MM.1S (cell line): ENCODE data around the gene LARGE1.

ENCODE experiments used
- DNase-seq: peaks from one replicate; pipeline ENCODE4 v3.0.0-alpha.2; 2015
- H2AFZ ChIP-seq: fragments of 300-600 bp; sonication (generic); 2 replicates; pipeline ENCODE4 v1.6.0; 2016; ENCODE audit warnings: antibody characterized with exemption, low read length
- H3F3A ChIP-seq: fragments of 300-600 bp; sonication (generic); 2 replicates; pipeline ENCODE4 v1.6.1; 2016; ENCODE audit warnings: mild to moderate bottlenecking, antibody characterized with exemption, low read length, moderate library complexity, mixed read lengths; ENCODE audit not compliant: insufficient read depth
- H3K27ac ChIP-seq: fragments of 300-600 bp; sonication (generic); 2 replicates; pipeline ENCODE4 v1.5.1; 2016; ENCODE audit warnings: mild to moderate bottlenecking, low read length
- H3K27me3 ChIP-seq: fragments of 300-600 bp; sonication (generic); replicated peaks from 2 replicates; pipeline ENCODE4 v1.6.0; 2016; ENCODE audit warnings: low read length; ENCODE audit not compliant: insufficient read depth
- H3K36me3 ChIP-seq: fragments of 300-600 bp; sonication (generic); replicated peaks from 2 replicates; pipeline ENCODE4 v1.6.1; 2016; ENCODE audit warnings: mild to moderate bottlenecking, low read length, mixed read lengths; ENCODE audit not compliant: insufficient read depth
- H3K4me1 ChIP-seq: fragments of 300-600 bp; sonication (generic); 2 replicates; pipeline ENCODE4 v1.6.1; 2016; ENCODE audit warnings: low read length, mixed read lengths
- H3K4me2 ChIP-seq: fragments of 300-600 bp; sonication (generic); 2 replicates; pipeline ENCODE4 v1.6.0; 2016; ENCODE audit warnings: low read depth, low read length
- H3K4me3 ChIP-seq: fragments of 300-600 bp; sonication (generic); 2 replicates; pipeline ENCODE4 v1.5.1; 2016; ENCODE audit warnings: low read length, mixed read lengths
- H3K79me2 ChIP-seq: fragments of 300-600 bp; sonication (generic); 2 replicates; pipeline ENCODE4 v1.6.1; 2016; ENCODE audit warnings: mixed run types, low read length, mixed read lengths
- H3K9ac ChIP-seq: fragments of 300-600 bp; sonication (generic); 2 replicates; pipeline ENCODE4 v1.6.1; 2016; ENCODE audit warnings: low read length, mixed read lengths
- H3K9me2 ChIP-seq: fragments of 300-600 bp; sonication (generic); replicated peaks from 2 replicates; pipeline ENCODE4 v1.6.1; 2016; ENCODE audit warnings: mild to moderate bottlenecking, low read length, mixed read lengths; ENCODE audit not compliant: insufficient read depth
- H3K9me3 ChIP-seq: fragments of 300-600 bp; sonication (generic); replicated peaks from 2 replicates; pipeline ENCODE4 v1.6.1; 2016; ENCODE audit warnings: mild to moderate bottlenecking, low read length, mixed read lengths; ENCODE audit not compliant: insufficient read depth
- H4K20me1 ChIP-seq: fragments of 300-600 bp; sonication (generic); 2 replicates; pipeline ENCODE4 v1.6.1; 2016; ENCODE audit warnings: mild to moderate bottlenecking, low read length, moderate library complexity, mixed read lengths; ENCODE audit not compliant: insufficient read depth
- EZH2 ChIP-seq: fragments of 300-600 bp; sonication (generic); optimal IDR thresholded peaks from 2 replicates; pipeline ENCODE3; 2017; ENCODE audit warnings: low read depth, mild to moderate bottlenecking, antibody characterized with exemption, low read length, mixed read lengths
- EZH2phosphoT487 ChIP-seq: fragments of 300-600 bp; sonication (generic); IDR thresholded peaks from 2 replicates; pipeline ENCODE4 v1.6.1; 2018; ENCODE audit warnings: antibody characterized with exemption, low read length
- TF ChIP-seq, protein P1 (sequence below): fragments of 300-600 bp; sonication (generic); IDR thresholded peaks from 2 replicates; pipeline ENCODE4 v1.5.1; 2016; ENCODE audit warnings: antibody characterized with exemption, low read length, mixed read lengths

Gene LARGE1

DNA sequence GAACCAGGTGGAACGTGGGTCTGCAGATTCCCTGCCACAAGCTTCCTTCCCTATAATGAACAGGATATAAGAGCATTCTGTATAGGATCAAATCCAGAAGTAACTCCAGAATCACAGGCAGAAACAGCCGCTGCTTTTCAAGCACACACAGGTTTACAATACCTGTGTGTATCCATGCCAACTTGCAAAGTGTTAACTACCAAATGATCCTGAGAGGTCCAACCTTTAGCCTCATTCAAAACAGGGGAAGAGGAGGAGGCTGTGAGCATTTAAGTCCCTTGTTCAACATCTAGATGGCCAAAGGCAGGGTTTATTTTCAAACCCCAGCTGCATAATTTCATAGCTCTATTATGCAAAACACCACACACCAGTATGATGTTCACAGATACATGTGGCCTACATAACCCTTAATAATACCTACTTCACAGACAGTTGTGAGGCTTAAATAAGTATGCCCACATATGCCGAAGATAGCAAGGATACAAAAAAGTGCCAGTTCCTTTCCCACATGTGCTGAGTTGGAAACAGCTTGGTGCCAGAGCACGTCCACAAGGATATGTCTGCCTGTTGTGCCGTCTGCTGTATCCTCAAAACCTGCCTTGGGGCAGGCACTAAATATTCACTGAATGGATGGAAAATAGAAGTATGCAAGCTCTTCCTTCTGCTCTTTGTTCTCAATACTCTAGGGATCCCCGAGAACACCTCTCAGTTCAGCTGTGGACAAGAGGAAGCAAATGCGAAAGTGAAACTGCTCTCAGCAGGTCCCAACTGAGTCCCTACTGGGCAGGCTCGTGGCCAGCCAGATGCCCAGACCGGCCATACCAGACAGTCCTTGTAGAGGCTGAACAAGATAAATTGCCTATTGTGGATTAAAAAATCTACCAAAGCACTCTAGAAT lies 66.8 kb downstream of the LARGE1 start:
- Histone ChIP-seq H3K27ac (peak overlapping the region; percentile 84), H3K9ac (peak overlapping the region; percentile 48)

DNA sequence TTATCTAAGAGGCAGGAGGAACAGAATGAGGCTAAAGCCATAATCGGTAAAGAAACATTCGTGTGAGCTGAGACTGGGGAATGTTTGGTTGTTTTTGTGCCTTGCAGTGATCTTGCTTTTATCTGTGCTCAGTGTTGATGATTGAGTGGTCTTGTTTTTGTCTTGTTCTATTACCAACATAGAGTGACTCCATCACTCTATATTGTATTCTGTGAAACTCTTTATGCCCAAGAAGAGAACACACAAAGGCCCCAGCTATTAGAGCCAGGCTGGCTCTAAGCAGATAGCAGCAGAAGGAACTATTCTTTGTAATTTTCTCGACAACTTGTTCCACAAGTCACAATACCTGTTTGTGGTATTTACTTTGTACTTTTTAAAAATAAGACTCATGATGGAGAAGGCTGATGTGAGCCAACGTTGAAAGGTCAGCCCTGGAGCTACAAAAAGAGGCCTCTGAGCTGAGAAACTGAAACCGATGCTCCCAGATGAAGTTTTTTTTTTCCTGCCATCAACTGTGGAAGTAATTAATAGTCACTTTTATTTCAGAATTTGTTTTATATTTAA lies 68.4 kb downstream of the LARGE1 start:
- Histone ChIP-seq H3K9me3 (no peaks in the 10 kb centered on the region), H3K9ac (no peak overlapping the region), H3K9me2 (no peaks in the 10 kb centered on the region), H3K4me1 (peaks cover 33% of the 10 kb centered on the region), H2AFZ (no peak overlapping the region), H3K27me3 (no peaks in the 10 kb centered on the region), H3K79me2 (peaks cover 95% of the 10 kb centered on the region), H3K4me2 (peak overlapping the region; percentile 43), H3K36me3 (no peaks in the 10 kb centered on the region), H4K20me1 (no peaks in the 10 kb centered on the region), H3K27ac (peak overlapping the region; percentile 42; the same call in 1 of the 2 replicates), H3K4me3 (no peak overlapping the region), H3F3A (peaks cover 20% of the 10 kb centered on the region)
- TF ChIP-seq EZH2 (no peak), EZH2phosphoT487 (no peak)
- TF ChIP-seq, protein P1, sequence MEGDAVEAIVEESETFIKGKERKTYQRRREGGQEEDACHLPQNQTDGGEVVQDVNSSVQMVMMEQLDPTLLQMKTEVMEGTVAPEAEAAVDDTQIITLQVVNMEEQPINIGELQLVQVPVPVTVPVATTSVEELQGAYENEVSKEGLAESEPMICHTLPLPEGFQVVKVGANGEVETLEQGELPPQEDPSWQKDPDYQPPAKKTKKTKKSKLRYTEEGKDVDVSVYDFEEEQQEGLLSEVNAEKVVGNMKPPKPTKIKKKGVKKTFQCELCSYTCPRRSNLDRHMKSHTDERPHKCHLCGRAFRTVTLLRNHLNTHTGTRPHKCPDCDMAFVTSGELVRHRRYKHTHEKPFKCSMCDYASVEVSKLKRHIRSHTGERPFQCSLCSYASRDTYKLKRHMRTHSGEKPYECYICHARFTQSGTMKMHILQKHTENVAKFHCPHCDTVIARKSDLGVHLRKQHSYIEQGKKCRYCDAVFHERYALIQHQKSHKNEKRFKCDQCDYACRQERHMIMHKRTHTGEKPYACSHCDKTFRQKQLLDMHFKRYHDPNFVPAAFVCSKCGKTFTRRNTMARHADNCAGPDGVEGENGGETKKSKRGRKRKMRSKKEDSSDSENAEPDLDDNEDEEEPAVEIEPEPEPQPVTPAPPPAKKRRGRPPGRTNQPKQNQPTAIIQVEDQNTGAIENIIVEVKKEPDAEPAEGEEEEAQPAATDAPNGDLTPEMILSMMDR = no peak
- no peak for DNase-seq

More for the DNA sequence above, 66.8 kb downstream of the LARGE1 start:
- peak overlapping the region; percentile 64 for H3K4me3 ChIP-seq
- H3K79me2 ChIP-seq = peaks cover 95% of the 10 kb centered on the region
- no peaks in the 10 kb centered on the region for H3K9me2 ChIP-seq
- peaks cover 20% of the 10 kb centered on the region for H3F3A ChIP-seq
- no peaks in the 10 kb centered on the region for H4K20me1 ChIP-seq
- TF ChIP-seq, protein P1 = no peak
- TF ChIP-seq EZH2phosphoT487 = no peak
- no peak for TF ChIP-seq EZH2
- H2AFZ ChIP-seq = peak overlapping the region; percentile 44; the same call in 1 of the 2 replicates
- peak; percentile 85 for DNase-seq
- no peaks in the 10 kb centered on the region for H3K9me3 ChIP-seq
- H3K36me3 ChIP-seq = no peaks in the 10 kb centered on the region
- peak overlapping the region; percentile 86 for H3K4me2 ChIP-seq
- peaks cover 33% of the 10 kb centered on the region for H3K4me1 ChIP-seq
- no peaks in the 10 kb centered on the region for H3K27me3 ChIP-seq

DNA sequence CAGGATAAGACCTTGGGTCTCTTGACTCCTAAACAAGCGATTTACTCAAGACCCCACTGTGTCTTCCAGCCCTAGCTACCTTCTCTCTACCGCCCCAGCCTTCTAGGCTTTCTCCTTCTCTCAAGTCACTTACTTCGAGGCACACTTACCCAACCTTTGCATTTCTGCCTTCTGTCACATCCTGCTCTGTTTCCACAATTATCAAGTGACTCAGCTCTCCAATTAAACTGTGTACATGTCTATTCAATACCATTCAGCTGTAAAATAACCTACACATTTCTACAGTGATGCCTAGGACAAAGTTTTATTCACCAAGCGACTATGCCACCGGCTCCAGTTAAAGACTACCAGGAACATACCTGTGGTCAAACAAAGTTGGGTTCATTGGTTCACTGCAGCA lies 69.0 kb downstream of the LARGE1 start:
- H3K36me3 ChIP-seq = no peaks in the 10 kb centered on the region
- peaks cover 90% of the 10 kb centered on the region for H3K79me2 ChIP-seq
- no peak overlapping the region for H3K4me2 ChIP-seq
- peaks cover 20% of the 10 kb centered on the region for H3F3A ChIP-seq
- H4K20me1 ChIP-seq = no peaks in the 10 kb centered on the region
- no peak overlapping the region for H2AFZ ChIP-seq
- H3K9me2 ChIP-seq = no peaks in the 10 kb centered on the region
- H3K4me1 ChIP-seq = peaks cover 33% of the 10 kb centered on the region
- no peak overlapping the region for H3K9ac ChIP-seq
- H3K27ac ChIP-seq = no peak overlapping the region
- TF ChIP-seq EZH2 (no peak), EZH2phosphoT487 (no peak)
- TF ChIP-seq, protein P1 = no peak
- H3K27me3 ChIP-seq = no peaks in the 10 kb centered on the region
- DNase-seq = no peak
- no peak overlapping the region for H3K4me3 ChIP-seq
- no peaks in the 10 kb centered on the region for H3K9me3 ChIP-seq
